G401.6 (cell line): ENCODE results near the gene ZFP64.
A peak's percentile ranks its signal among the peaks of the same experiment; 100 is the strongest.

Source experiments
- FAIRE-seq: peaks from 2 replicates; lab custom pipeline; 2012; peaks lifted over from hg19 to GRCh38; lab: Jason Lieb, UNC

The ZFP64 gene

DNA sequence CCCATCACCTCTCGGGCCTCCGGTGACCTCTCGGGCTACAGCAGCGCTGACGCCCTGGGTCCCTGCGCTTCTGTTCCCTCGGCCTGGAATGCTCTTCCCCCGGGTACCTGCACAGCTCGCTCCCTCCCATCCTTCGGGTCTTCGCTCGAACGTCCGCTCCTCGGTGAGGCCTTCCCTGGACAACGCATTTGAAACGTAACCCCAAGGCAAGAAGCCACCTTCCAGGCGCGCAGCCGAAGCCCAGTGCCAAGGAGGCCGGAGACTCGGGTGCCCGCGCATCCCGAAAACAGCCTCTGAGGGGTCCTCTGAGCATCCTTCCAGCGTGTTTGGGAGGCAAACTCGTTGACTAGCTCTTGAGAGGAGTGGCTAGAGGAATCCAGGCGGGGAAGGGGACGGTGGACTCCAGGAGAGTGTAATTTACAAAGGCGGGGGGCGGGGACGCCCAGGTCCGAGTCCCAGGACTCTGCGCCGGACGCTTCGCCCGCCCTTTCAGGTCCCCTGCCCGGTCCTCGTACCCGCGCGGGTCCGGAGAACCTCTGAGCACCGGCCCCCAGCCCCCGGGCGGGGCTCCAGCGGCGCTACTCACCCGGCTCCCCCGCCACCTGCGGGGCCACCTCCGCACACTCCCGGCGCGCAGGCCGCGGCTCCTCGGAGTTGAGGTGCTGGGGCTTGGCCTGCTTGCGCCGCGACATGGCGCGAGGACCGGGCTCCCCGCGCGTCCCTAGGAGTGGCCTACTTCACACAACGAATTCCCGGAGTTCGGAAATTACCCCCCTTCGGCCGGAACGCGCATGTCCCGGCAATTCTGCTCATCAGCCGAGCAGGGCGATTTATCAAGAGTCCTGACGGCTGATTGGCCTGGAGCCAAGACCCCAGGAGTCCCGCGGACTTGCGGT lies 86.8 kb downstream of the ZFP64 start:
- no peak for FAIRE-seq

- FAIRE-seq = no peak
Measured at GRCh38 chr20:52103913-52104545, 87.5 kb downstream of the ZFP64 start.

GRCh38 chr20:52103335-52103912 lies 88.2 kb downstream of the ZFP64 start:
- peak; percentile 27 for FAIRE-seq

GRCh38 chr20:52102559-52102958 lies 89.0 kb downstream of the ZFP64 start:
- FAIRE-seq = no peak

DNA sequence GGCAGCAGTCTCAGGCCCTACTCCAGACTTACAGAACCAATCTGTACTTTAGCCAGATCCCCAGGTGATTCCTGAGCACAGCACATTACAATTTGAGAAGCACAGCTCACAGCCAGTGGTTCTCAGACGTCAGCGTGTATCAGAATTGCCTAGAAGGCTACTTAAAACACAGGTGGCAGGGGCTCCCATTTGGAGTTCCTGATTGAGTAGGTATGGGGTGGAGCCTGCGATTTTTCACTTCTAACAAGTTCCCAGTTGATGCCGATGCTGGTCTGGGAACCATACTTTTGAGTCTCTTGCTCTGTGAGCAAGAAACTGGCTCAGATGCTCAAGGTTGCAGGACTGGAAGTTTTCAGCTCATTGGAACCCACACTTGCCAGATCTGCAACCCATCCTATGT lies 89.5 kb downstream of the ZFP64 start:
- no peak for FAIRE-seq
